NCI-H128 (cell line): ENCODE data around the gene GPC5.
"Not testable (repeated sequence)": the region's sequence is repeated elsewhere in the genome, so short reads cannot be mapped to it uniquely, and the experiment has no call there.

Experiments
- DNase-seq: peaks from one replicate; lab custom pipeline; 2025; ENCODE audit not compliant: unreplicated experiment; lab: John Stamatoyannopoulos, UW

The GPC5 gene

DNA sequence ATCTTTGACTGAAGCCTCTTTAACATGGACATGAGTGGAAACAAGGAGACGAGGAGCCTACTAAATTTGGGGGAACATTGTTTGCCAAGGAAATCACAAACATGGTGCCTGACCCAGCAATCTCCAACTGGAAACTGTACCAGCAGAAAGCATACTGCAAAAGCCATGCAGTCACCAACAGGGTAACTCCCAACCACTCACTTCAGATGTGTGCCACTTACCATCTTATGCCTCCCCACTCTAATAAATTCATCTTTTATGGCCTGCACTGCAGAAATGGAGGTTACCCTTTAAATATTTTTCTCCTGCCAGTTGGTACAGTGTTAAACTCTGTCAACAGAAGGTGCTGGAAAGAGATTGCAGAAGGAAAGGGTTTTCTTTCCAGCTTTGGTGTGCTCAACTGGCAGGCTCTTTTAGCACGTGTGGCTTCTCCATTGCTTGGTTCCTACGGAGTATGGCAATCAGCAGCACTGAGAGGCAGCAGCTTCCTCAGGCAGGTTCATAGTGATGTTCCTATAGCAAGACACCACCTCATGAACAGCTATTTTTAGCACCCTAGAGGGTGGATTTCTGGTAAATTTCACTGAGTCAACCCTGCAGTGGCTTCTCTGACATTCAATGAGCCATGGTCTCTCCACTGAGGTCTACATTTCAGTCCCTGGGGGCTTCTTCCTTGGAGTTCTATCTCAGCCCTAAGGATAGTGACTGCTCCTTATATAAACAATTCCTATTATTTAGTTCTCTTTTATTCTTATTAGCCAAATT lies 29.6 kb upstream of the GPC5 start:
- no peak for DNase-seq

DNA sequence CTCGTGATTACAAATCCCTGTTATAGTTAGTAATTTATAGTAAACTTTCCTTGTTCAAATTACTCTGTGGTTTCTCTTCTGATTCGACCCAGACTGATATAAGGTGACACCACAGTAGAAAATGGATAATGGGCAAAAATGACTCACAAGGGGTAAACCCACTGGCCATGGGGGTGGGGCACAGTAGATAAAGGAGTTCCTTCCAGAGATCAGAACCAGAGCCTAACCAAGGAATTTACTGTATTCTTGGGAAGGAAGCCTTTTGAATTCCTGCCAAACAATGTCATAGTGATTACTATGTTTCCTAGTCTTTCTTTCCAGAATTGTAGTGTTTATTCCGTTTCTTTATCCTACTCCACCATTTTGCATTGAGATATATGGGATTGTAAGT lies 29.0 kb upstream of the GPC5 start:
- DNase-seq: no peak

GRCh38 chr13:91370501-91370900 lies 27.9 kb upstream of the GPC5 start:
- no peak for DNase-seq

GRCh38 chr13:91372911-91373310 lies 25.5 kb upstream of the GPC5 start:
- no peak for DNase-seq

DNA sequence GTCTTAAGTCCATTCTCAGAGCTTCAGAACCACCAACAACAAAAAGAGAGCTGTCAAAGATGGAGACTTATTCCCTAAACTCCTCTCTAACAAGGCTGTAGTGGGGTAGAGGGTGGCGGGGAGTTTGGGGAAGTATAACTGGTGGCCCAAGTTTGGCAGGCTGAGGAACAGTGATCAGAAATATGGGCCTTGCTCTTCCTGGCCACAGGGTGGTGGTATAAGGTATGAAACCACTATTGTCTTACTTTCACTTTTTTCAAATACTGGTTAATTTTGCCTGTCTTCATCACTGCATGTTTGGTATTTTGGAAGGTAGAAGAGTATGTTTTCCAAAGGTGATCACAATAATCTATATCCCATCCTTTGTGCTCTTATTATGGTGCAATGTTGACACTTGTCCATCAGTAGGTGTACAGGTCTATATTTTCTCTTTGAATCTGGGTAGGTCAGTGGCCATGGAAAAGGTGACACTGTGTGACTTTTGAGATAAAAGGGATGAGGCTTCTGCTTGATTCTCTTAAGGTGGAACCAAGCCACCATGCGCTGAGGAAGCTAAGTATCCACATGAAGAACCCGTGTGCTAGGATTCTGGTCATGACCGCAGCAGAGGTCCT lies 23.2 kb upstream of the GPC5 start:
- DNase-seq: no peak

- no peak for DNase-seq
These were observed 17.1 kb upstream of the GPC5 start for GRCh38 chr13:91381371-91381770.

DNA sequence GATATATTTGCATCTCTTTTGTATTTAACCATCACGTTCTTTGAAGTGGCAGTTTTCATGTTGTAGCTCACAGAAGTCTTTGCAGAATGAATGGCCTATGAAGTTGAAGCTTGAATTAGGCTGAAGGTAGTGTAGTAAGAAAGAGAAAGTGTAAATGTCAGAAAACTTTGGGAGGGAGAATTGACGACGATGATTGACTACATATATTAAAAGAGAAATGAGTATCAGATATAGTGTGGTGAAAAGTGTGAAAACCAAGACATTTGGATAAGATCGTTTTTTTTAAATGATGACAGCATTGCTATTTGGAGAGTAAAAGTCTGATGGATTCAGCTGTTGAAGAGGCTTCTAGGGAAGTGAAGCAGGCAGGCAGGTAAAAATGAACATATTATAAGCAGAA lies 14.6 kb upstream of the GPC5 start:
- no peak for DNase-seq

DNA sequence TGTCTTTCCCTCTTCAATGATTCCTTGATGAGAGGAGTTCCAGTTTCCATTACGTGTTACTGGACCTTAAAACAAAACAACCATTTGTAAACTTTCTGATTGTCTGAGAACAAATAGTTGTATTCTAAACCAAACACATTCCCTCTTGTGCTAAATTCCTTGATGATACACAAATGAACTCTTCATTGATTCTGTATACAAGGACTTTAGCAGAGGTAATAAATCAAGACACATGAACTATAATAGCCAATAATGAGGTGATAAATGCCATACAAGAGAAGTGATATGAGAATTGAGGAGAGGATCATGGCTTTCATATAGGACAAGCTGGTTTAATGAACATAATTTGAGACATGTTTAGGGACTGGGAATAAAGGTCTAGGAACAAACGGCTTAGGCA lies 13.5 kb upstream of the GPC5 start:
- no peak for DNase-seq

GRCh38 chr13:91389186-91389585 lies 9.2 kb upstream of the GPC5 start:
- no peak for DNase-seq

GRCh38 chr13:91397595-91397994 lies 826 bp upstream of the GPC5 start:
- DNase-seq: no peak

- no peak for DNase-seq
These were observed 1.0 kb downstream of the GPC5 start for GRCh38 chr13:91399189-91400062.

DNA sequence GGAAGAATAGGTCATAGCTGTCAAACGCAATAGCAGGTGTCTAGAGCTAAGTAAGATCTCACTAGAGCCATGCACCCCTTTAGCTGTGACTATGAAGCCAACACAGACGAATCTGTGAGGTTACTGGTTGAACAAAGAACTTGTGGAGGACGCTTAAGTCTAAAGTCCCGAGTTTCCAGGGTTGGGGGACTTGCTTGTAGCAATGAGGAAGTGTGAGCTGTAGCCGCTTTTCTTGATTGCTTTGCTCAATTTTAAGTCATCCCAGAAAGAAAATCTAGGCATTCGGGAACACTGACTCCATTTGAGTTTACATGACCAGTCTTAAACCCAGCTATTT lies 1.6 kb downstream of the GPC5 start:
- no peak for DNase-seq

DNA sequence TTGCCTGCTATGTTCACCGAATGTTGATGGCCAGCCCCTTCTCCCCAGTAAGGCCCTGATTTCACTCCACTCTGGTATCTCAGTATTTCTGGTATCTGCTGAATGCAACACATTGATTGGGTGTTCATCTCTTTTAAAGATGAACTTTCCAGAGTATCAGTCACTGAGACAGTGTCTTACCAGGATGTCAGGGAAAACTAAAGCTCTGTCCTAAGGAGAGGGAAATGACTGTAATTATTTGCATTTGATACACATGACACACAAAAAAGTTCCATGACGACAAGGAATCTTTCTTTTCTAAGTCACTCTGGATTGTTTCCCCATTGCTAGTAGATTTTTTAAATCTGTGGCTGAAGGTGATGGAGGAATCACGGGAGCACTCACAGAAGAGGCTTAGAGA lies 2.2 kb downstream of the GPC5 start:
- no peak for DNase-seq

- no peak for DNase-seq
These were observed 3.5 kb downstream of the GPC5 start for GRCh38 chr13:91401920-91402319.

- DNase-seq: no peak
These were observed 6.8 kb downstream of the GPC5 start for GRCh38 chr13:91405240-91405639.

DNA sequence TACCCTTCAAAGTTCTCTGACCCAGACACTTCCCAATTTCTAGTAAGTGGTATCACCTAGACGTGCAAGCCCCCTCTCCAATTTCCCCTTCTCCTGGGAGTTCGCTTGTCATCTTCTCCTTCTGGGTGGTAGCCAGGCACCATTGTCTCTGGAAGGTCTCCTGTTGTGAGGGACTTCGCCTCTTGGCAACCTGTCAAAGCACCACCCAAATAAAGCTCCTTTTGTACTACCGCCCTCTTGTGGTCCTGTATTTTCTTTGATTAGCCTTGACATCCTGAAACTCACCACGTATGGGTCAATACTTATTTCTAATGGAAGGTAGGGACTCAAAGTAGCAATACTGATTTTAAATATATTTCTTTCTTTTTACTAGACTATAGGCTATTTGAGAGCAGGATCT lies 8.2 kb downstream of the GPC5 start:
- DNase-seq: peak; percentile 22

GRCh38 chr13:91408971-91409370 lies 10.6 kb downstream of the GPC5 start:
- DNase-seq: no peak

DNA sequence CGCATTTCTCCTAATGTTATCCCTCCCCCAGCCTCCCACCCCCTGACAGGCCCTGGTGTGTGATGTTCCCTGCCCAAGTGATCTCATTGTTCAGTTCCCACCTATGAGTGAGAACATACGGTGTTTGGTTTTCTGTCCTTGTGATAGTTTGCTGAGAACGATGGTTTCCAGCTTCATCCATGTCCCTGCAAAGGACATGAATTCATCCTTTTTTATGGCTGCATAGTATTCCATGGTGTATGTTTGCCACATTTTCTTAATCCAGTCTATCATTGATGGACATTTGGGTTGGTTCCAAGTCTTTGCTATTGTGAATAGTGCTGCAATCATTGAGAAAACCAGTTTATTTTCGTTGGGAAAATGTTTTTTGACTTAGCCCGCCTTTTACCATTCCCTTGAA lies 18.2 kb downstream of the GPC5 start:
- not testable (repeated sequence) for DNase-seq

GRCh38 chr13:91417660-91418325 lies 19.4 kb downstream of the GPC5 start:
- DNase-seq: no peak

DNA sequence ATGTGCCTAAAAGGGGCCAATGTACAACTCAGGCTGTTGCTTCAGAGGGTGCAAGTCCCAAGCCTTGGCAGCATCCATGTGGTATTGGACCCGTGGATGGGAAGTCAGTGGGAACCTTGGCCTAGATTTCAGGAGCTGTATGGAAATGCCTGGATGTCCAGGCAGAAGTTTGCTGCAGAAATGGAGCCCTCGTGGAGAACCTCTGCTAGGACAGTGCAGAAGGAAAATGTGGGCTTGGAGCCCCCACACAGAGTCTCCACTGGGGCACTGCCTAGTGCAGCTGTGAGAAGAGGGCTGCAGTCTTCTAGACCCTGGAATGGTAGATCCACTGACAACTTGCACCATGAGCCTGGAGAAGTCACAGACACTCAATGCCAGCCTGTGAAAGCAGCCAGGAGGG lies 28.5 kb downstream of the GPC5 start:
- no peak for DNase-seq

DNA sequence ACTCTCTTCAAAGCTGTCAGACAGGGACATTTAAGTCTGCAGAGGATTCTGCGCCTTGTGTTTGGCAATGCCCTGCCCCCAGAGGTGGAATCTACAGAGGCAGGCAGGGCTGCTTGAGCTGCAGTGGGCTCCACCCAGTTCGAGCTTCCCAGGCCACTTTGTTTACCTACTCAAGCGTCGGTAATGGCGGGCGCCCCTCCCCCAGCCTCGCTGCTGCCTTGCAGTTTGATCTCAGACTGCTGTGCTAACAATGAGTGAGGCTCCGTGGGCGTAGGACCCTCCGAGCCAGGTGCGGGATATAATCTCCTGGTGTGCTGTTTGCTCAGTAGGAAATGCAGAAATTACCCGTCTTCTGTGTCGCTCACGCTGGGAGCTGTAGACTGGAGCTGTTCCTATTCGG lies 40.3 kb downstream of the GPC5 start:
- DNase-seq: not testable (repeated sequence)

- no peak for DNase-seq
These were observed 52.5 kb downstream of the GPC5 start for GRCh38 chr13:91450913-91451312.
